PFSK-1 (cell line): ENCODE measurements around the gene DOC2B.

ENCODE experiments used
- FOXP2 ChIP-seq: optimal IDR thresholded peaks from 2 replicates; pipeline ENCODE3; 2011; ENCODE audit warnings: borderline replicate concordance, control low read depth, inconsistent platforms; ENCODE audit not compliant: insufficient read depth; ENCODE audit errors: extremely low read length, extremely low read depth
- POLR2AphosphoS5 ChIP-seq: IDR thresholded peaks from 2 replicates; pipeline ENCODE4 v1.6.1; 2012; ENCODE audit warnings: low read depth, mild to moderate bottlenecking, control low read depth, low read length, moderate library complexity
- REST ChIP-seq, 2 experiments: IDR thresholded peaks; 2 replicates each; pipeline versions ENCODE4 v1.6.1 to v1.8.0; 2011 to 2012; ENCODE audit warnings: low read depth in 2 of 2, low read length in 2 of 2, control low read depth in 1 of 2, inconsistent platforms in 1 of 2, mild to moderate bottlenecking in 1 of 2, moderate library complexity in 1 of 2; ENCODE audit not compliant: insufficient read depth in 1 of 2
- SIN3A ChIP-seq: IDR thresholded peaks from 2 replicates; pipeline ENCODE4 v1.6.1; 2012; ENCODE audit warnings: mild to moderate bottlenecking, low read length, moderate library complexity, borderline replicate concordance; ENCODE audit not compliant: insufficient read depth
- TAF1 ChIP-seq: IDR thresholded peaks from 2 replicates; pipeline ENCODE4 v1.6.1; 2012; ENCODE audit warnings: low read length, control low read depth, borderline replicate concordance; ENCODE audit not compliant: insufficient read depth

Gene DOC2B

GRCh38 chr17:227946-228615 lies 46.6 kb upstream of the DOC2B start:
- TF ChIP-seq FOXP2 (no peak), TAF1 (no peak), REST (IDR thresholded peaks at IDR 0.05; ENCODE audit: insufficient read depth in 1 of 2, low read depth in 2 of 2, low read length in 2 of 2) (no peak)

GRCh38 chr17:227078-227945 lies 45.9 kb upstream of the DOC2B start:
- TF ChIP-seq TAF1 (no peak), FOXP2 (no peak), REST (IDR thresholded peaks at IDR 0.05; ENCODE audit: insufficient read depth in 1 of 2, low read depth in 2 of 2, low read length in 2 of 2) (no peak), SIN3A (no peak), POLR2AphosphoS5 (no peak)

GRCh38 chr17:226108-227077 lies 44.9 kb upstream of the DOC2B start:
- TF ChIP-seq POLR2AphosphoS5 (no peak), SIN3A (no peak), REST (IDR thresholded peaks at IDR 0.05; ENCODE audit: insufficient read depth in 1 of 2, low read depth in 2 of 2, low read length in 2 of 2) (no peak), TAF1 (no peak), FOXP2 (no peak)

GRCh38 chr17:225551-225950 lies 44.1 kb upstream of the DOC2B start:
- TF ChIP-seq TAF1 (no peak), REST (IDR thresholded peaks at IDR 0.05; ENCODE audit: insufficient read depth in 1 of 2, low read depth in 2 of 2, low read length in 2 of 2) (no peak), POLR2AphosphoS5 (no peak), FOXP2 (no peak), SIN3A (no peak)
